HL-60/S4 treated with retinoic acid at 250 ng/mL for 4 days and 3 days (cell line): ENCODE measurements around the gene ADISSP.

Experiments
- in situ Hi-C: fragments of 300-500 bp; cut with MboI; formaldehyde crosslinking; loops from 2 replicates; pipeline ENCODE4 v1.7.0; 2022; ENCODE audit warnings: low sequenced_read_pairs

ADISSP gene

GRCh38 chr20:3720626-3721025 is 46.9 kb downstream of the ADISSP start:
- in situ Hi-C loops = no loop called here

GRCh38 chr20:3720068-3720467 is 47.5 kb downstream of the ADISSP start:
- in situ Hi-C loops = no loop called here

GRCh38 chr20:3719046-3719445 is 48.5 kb downstream of the ADISSP start:
- in situ Hi-C loops = no loop called here

DNA sequence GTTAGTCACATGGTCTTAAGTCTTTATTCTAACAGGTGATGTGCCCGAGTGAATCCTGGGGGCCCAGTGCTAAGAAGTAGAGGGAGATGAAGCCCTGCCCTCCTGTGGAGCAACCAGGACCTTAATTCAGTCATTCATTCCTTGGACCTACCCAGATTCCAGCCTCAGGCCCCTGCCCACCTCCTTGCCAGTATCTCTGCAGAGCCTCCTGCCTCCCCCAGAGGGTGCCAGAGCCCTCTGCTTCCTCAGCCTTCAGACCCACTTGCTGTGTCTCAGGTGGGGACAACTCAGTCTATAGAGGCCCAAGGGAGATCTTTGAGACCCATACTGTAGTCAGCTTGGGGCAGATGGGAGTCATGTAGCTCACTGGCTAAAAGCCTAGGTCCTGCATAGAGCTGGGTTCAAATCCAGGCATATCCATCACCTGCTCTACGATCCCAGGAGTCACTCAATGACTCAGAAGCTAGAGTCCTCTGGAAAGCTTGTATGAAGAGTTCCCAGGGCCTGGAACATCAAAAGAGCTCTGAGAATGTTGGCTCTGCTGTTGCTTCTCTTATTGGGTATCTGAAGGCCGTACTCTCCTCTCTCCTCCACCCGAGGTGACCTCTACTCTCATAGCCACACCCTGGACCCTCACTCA is 51.2 kb downstream of the ADISSP start:
- in situ Hi-C loops = no loop called here

- in situ Hi-C loops = no loop called here
These were observed 53.5 kb downstream of the ADISSP start for GRCh38 chr20:3714092-3714491.

DNA sequence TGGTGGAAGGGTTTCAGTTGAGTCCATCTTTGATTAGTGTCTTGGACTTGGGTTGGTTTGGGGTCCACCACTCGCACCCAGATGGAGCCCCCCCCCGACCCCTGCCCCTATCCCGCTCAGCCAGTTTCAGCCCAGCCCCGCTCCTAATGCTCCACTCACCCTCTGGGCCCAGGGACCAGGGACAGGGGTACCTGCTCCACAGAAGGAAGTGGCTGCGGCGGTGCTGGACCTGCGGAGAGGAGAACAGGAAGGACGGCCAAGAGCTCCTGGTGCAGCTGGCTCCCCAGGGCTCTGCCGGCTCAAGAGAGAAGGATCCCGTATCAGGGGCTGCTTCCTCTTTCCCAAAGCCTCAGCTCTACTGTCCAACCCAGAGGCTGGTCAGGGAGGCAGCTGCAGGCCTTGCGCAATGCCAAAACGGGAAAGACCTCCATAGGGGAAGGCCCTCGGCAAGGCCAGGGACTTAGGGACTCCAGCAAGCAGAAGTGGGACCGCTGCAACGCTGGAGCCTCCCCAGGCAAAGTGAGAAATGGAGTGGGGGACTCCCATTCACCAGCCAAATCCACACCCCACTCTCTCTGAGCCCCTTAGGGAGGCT is 55.2 kb downstream of the ADISSP start, which contains the start of gene SIGLEC1:
Gene SIGLEC1, minus strand, starts transcription at position 322 of the 595 bp plus-strand sequence. CDS start 5,472 bp downstream, outside the sequence.
- in situ Hi-C loops = no loop called here

- in situ Hi-C loops = no loop called here
These were observed 56.0 kb downstream of the ADISSP start for GRCh38 chr20:3711484-3711941.

DNA sequence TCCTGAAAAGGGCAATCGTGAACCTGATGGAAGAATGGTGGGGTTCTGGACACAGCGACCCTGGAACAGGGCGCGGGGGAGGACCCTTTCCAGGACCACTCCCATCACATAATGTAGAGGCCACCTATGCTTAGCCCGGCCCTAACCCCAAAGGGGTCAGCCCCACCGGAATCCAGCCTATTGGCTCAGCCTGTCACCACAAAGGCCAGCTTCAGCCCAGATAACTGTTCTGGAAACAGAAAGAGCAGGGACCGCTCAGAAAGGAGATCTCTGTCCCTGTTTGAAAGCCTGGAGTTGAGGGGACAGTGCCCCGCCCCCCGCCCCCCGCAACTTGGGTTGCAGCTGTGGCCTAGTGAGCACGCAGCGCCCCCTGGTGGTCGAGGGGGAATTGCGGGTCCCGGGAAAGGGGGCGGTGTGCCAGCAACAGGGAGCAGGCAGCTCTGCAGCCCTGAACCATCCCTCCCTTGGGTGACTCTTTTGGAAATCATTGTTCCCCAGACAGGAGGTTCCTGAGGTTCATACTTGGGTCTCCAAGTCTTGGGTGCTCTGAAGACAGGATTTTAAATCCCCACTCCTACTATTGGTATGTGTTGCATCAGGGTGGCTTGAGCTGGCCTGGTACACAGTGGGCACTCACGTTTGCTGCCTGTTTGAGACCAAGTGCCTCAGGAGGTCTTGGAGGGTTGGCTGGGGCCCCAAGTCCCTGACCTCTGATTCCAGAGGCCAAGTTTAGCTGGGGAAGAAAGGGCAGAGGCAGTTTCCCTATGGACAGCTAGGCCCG is 56.7 kb downstream of the ADISSP start:
- in situ Hi-C loops = no loop called here

DNA sequence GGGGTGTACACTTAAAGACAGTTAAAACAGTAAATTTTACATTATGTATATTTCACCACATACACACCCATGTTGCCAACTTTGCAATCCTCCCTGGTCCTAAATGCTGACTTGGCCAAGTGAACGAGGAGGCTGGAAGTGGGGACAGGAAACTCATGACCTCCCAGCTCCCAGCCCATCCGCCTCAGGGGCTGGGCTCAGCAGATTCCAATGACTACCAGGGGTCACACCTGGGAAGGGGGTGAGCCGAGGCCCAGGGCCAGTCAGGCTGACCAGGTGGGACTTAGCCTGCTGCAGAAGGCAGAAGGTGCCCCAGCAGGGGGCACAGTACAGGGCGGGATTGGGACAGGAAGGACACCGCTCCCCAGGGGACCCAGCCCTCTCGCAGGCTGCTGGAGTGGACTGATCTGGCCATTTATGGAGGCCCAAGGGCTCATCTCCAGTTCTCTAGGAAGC is 57.5 kb downstream of the ADISSP start:
- in situ Hi-C loops = no loop called here

- in situ Hi-C loops = no loop called here
These were observed 60.0 kb downstream of the ADISSP start for GRCh38 chr20:3707508-3707899.

DNA sequence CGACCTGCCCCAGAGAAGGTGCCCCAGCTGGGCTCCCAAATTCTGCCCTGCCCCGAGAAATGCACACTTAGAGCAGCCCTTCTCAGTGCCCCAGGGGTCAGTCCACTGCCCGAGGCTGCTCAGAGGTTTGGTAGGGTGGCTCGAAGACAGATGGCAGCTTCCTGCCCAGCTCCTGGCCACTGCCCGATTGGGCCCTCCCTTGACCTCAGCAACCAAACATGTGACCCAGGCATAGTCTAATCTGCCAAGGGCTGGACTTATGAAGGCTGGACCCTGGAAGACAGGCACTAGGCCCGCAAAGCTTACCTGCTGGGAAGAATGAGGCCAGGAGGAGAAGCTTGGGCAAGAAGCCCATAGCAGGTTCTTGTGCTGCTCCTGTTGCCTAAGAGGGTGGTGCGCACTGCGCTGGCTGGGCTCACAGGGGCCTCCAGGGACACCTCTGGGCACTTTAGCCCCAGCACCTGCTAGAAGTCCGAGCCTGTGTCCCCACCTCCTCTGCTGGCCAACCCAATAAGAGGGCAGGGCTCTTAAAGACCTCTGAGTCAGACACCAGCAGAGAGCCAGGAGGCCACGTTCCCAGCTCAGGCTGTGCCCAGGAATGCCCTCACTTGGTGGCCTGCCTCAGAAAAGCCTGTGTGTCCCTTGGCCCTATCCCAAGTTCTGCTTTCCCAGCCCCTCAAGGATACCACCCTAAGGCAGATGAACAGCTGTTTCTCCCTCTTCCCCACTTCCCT is 60.6 kb downstream of the ADISSP start:
- in situ Hi-C loops = no loop called here

GRCh38 chr20:3705970-3706739 is 61.4 kb downstream of the ADISSP start:
- in situ Hi-C loops = no loop called here

DNA sequence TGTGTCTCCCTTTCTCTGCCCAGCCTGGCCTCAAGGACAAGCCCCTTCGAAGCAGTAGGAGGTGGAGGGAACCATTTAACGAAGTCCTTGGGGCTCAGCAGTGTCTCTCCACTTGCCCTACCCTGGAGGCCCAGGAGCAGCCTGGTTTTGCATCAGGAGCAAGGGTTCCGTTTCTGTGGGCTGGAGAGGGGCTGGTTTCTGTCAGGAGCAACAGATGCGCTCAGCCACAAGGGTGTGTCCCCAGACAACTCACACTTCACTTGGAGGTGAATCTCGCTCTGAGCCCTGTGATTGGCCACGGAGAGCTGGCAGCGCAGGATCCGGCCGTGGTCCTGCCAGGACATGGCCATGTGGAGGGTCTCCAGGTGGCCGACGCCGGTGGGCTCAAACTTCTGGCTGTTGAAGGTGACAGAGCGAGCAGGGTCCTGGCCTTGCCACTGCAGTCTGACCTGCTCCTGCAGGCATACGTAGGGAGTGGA is 62.0 kb downstream of the ADISSP start:
- in situ Hi-C loops = no loop called here

DNA sequence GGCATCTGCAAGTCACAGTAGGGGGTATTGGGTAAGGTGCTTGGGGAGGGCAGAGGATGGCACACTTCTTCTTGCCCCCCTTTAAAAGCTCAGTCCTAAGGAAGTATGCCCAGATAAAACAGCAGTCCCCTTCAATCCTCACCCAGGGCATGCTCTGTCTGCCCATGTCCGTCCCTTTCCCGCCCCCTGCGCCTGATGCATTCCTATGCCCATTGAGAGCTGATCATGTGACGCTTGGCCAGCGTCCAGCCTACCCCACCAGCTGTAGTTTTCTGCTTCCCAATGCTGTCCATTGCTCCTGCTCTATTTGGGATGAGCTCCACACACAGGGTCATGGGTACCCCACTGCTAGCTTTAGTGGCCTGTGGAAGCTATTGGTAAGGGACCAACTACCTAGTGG is 63.5 kb downstream of the ADISSP start:
- in situ Hi-C loops = no loop called here
